Measurements from ENCODE around the gene ZNF205.

Gene ZNF205

GRCh38 chr16:3073448-3073847, 38.9 kb upstream of the ZNF205 start:
- Histone ChIP-seq H3K27ac (ENCODE audit: extremely low read depth, low read depth, low read length) (no peak overlapping the region), H3K9me3 (ENCODE audit: control insufficient read depth, insufficient read depth, low read depth, low read length) (no peaks in the 10 kb centered on the region), H3K36me3 (ENCODE audit: control insufficient read depth in 2 of 2, insufficient read depth in 1 of 2, low read length in 2 of 2) (no peaks in the 10 kb centered on the region), H3K4me3 (ENCODE audit: low read depth, low read length) (no peak overlapping the region), H3K4me1 (ENCODE audit: control insufficient read depth, insufficient read depth, low read length) (no peaks in the 10 kb centered on the region)
- CTCF ChIA-PET, result no interaction called here
- TF ChIP-seq BCL11A (tag by site-specific recombination; IDR thresholded peaks at IDR 0.05; ENCODE audit: low read depth), result no peak
- no peak for TF ChIP-seq SETDB1 (IDR thresholded peaks at IDR 0.05; ENCODE audit: insufficient read length, low read length)
- TF ChIP-seq KLF10 (tag by site-specific recombination; IDR thresholded peaks at IDR 0.05), result no peak
- TF ChIP-seq ZNF362 (tag by site-specific recombination; IDR thresholded peaks at IDR 0.05), result no peak
- TF ChIP-seq ZNF248 (tag by site-specific recombination; IDR thresholded peaks at IDR 0.05), result no peak
- TF ChIP-seq ZNF701 (tag by site-specific recombination; IDR thresholded peaks at IDR 0.05), result no peak
- no peak for TF ChIP-seq ELK4 (IDR thresholded peaks at IDR 0.05; ENCODE audit: borderline replicate concordance, low read depth, low read length)
- no peak for TF ChIP-seq ZNF561 (tag by site-specific recombination; IDR thresholded peaks at IDR 0.05; ENCODE audit: borderline replicate concordance)
- TF ChIP-seq ZNF391 (tag by site-specific recombination; IDR thresholded peaks at IDR 0.05; ENCODE audit: borderline replicate concordance, low read depth), result no peak
- no peak for TF ChIP-seq ZNF221 (tag by site-specific recombination; IDR thresholded peaks at IDR 0.05; ENCODE audit: borderline replicate concordance)
- TF ChIP-seq ZNF510 (tag by site-specific recombination; IDR thresholded peaks at IDR 0.05; ENCODE audit: insufficient replicate concordance), result no peak
- TF ChIP-seq ZNF302 (tag by site-specific recombination; IDR thresholded peaks at IDR 0.05; ENCODE audit: low read depth), result no peak
- no peak for TF ChIP-seq KLF8 (tag by site-specific recombination; IDR thresholded peaks at IDR 0.05)
- TF ChIP-seq ZNF214 (tag by site-specific recombination; IDR thresholded peaks at IDR 0.05; ENCODE audit: borderline replicate concordance), result no peak
- no peak for TF ChIP-seq ZSCAN23 (tag by site-specific recombination; IDR thresholded peaks at IDR 0.05)
- POLR2A ChIA-PET, result no interaction called here

DNA sequence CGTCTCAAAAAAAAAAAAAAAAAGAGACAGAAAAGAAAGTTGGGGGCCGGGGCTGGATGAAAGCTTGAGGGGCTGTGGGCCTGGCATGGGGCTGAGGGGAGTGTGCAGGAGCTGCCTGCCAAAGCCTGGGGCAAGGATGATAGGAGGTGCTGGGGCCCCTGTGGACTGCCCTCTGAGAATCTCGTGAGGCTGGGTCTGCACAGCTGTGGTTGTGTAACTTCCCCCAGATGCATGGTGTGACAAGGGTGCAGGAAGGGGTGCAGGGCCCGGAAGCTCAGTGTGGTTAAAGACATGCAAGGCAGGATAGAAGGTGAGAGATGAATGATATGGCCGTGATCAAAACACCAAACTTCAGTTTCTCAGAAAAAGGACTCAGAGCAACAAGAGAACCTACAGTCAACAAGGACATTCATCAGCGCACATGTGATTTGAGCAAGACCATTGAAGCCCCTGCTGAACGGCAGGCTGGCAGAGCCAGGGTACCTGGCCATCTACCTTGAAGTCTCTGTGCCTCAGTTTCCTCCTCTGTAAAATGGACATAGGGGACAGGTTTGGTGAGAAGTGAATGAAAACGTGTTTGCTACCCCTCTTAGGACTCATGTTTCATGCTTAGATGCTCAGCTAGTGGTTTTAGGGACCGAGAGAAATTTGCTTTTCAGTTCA, 37.4 kb upstream of the ZNF205 start:
- ChIA-PET CTCF (interaction anchor here (1.1 to 1.7 kb wide), 4 partner anchors 9 to 55 kb away, joined by 3 to 6 read pairs (median 3); no protein-coding TSS in a partner anchor), POLR2A (interaction anchor here (1.1 kb wide), 1 partner anchor 54 kb away, joined by 4 read pairs; no protein-coding TSS in a partner anchor)
- Histone ChIP-seq H3K9me3 (ENCODE audit: control insufficient read depth, insufficient read depth, low read depth, low read length) (no peaks in the 10 kb centered on the region), H3K36me3 (ENCODE audit: control insufficient read depth in 2 of 2, insufficient read depth in 1 of 2, low read length in 2 of 2) (no peaks in the 10 kb centered on the region), H3K27ac (ENCODE audit: extremely low read depth, low read depth, low read length) (no peak overlapping the region), H3K4me3 (ENCODE audit: low read depth, low read length) (no peak overlapping the region), H3K4me1 (ENCODE audit: control insufficient read depth, insufficient read depth, low read length) (no peaks in the 10 kb centered on the region)
- TF ChIP-seq MEIS1 (CRISPR knock-in tag; IDR thresholded peaks at IDR 0.05; ENCODE audit: borderline replicate concordance) (no peak), PRDM2 (tag by site-specific recombination; IDR thresholded peaks at IDR 0.05; ENCODE audit: borderline replicate concordance) (no peak), FEZF1 (tag by site-specific recombination; IDR thresholded peaks at IDR 0.05) (no peak), ZNF692 (tag by site-specific recombination; IDR thresholded peaks at IDR 0.05) (no peak), PRDM1 (tag by site-specific recombination; IDR thresholded peaks at IDR 0.05) (no peak)
- TF ChIP-seq, protein P1, sequence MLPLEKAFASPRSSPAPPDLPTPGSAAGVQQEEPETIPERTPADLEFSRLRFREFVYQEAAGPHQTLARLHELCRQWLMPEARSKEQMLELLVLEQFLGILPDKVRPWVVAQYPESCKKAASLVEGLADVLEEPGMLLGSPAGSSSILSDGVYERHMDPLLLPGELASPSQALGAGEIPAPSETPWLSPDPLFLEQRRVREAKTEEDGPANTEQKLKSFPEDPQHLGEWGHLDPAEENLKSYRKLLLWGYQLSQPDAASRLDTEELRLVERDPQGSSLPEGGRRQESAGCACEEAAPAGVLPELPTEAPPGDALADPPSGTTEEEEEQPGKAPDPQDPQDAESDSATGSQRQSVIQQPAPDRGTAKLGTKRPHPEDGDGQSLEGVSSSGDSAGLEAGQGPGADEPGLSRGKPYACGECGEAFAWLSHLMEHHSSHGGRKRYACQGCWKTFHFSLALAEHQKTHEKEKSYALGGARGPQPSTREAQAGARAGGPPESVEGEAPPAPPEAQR (tag by site-specific recombination; IDR thresholded peaks at IDR 0.05), result no peak
- TF ChIP-seq, protein P2, sequence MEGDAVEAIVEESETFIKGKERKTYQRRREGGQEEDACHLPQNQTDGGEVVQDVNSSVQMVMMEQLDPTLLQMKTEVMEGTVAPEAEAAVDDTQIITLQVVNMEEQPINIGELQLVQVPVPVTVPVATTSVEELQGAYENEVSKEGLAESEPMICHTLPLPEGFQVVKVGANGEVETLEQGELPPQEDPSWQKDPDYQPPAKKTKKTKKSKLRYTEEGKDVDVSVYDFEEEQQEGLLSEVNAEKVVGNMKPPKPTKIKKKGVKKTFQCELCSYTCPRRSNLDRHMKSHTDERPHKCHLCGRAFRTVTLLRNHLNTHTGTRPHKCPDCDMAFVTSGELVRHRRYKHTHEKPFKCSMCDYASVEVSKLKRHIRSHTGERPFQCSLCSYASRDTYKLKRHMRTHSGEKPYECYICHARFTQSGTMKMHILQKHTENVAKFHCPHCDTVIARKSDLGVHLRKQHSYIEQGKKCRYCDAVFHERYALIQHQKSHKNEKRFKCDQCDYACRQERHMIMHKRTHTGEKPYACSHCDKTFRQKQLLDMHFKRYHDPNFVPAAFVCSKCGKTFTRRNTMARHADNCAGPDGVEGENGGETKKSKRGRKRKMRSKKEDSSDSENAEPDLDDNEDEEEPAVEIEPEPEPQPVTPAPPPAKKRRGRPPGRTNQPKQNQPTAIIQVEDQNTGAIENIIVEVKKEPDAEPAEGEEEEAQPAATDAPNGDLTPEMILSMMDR (tag by site-specific recombination; IDR thresholded peaks at IDR 0.05), result no peak
